Esophagus muscularis mucosa (tissue), 4 donors: ENCODE results near the gene VAPB.

ENCODE experiments used
- EP300 ChIP-seq: sonication (generic); formaldehyde crosslinking; IDR thresholded peaks from one replicate; pipeline ENCODE4 v1.6.1; 2017; ENCODE audit warnings: antibody characterized with exemption
- POLR2A ChIP-seq: fragments of 450-650 bp; IDR thresholded peaks from one replicate; pipeline ENCODE4 v1.6.1; 2017; ENCODE audit warnings: antibody characterized with exemption, moderate library complexity, mild to moderate bottlenecking, low read depth
- POLR2AphosphoS5 ChIP-seq, 2 donors: sonication (generic); formaldehyde crosslinking; IDR thresholded peaks; one replicate each; pipeline ENCODE4 v1.6.1; 2017; ENCODE audit warnings: antibody characterized with exemption in 2 of 2
- TF ChIP-seq, protein P1 (sequence below), 3 experiments: fragments of 200-600 bp in 2 of 3; fragments of 450-650 bp in 1 of 3; sonication (generic) in 2 of 3; IDR thresholded peaks; one replicate each; pipeline ENCODE4 v1.5.1; 2017 to 2019; ENCODE audit warnings: antibody characterized with exemption in 3 of 3, mild to moderate bottlenecking in 2 of 3, moderate library complexity in 1 of 3

DNA sequence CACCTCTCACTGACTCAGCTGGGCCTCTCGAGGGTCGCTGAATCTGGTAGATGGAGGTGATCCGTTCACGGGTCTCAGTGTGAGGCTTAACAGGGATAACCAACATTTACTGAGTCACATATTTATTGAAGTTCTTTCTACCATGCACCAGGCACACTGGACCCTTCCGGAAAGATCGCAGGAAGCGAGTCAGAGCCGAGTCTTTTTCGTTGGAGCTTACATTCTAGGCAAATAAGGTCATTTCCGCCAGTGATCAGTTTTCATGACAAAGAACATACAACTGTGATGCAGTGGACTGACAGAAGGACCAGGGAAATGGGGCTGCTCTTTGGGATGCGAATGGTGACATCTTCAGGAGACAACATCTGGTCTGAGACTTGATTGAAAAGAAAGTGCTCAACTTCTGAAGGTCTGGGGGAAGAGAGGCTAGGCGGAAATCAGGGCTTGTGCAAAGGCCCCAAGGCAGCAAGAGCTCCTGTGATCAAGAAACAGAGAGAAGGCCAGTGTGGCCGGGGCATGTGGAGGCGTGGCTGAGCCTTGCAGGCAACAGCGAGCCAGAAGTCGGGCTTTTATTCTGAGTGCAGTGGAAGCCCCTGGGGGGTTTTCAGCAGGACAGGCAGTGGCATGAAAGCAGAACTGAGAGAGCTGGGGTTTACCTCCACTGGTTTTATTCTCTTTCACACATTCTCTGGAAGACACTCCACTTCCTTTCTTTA, 69.5 kb downstream of the VAPB start:
- TF ChIP-seq POLR2A: no peak
- no peak for TF ChIP-seq EP300
- TF ChIP-seq, protein P1, sequence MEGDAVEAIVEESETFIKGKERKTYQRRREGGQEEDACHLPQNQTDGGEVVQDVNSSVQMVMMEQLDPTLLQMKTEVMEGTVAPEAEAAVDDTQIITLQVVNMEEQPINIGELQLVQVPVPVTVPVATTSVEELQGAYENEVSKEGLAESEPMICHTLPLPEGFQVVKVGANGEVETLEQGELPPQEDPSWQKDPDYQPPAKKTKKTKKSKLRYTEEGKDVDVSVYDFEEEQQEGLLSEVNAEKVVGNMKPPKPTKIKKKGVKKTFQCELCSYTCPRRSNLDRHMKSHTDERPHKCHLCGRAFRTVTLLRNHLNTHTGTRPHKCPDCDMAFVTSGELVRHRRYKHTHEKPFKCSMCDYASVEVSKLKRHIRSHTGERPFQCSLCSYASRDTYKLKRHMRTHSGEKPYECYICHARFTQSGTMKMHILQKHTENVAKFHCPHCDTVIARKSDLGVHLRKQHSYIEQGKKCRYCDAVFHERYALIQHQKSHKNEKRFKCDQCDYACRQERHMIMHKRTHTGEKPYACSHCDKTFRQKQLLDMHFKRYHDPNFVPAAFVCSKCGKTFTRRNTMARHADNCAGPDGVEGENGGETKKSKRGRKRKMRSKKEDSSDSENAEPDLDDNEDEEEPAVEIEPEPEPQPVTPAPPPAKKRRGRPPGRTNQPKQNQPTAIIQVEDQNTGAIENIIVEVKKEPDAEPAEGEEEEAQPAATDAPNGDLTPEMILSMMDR (IDR thresholded peaks at IDR 0.05): no peak
- no peak for TF ChIP-seq POLR2AphosphoS5 (IDR thresholded peaks at IDR 0.05)
